ENCODE results near the gene SLC16A5.
A peak's percentile ranks its signal among the peaks of the same experiment; 100 is the strongest.
"Not testable (repeated sequence)": the region's sequence is repeated elsewhere in the genome, so short reads cannot be mapped to it uniquely, and the experiment has no call there.

SLC16A5 gene

DNA sequence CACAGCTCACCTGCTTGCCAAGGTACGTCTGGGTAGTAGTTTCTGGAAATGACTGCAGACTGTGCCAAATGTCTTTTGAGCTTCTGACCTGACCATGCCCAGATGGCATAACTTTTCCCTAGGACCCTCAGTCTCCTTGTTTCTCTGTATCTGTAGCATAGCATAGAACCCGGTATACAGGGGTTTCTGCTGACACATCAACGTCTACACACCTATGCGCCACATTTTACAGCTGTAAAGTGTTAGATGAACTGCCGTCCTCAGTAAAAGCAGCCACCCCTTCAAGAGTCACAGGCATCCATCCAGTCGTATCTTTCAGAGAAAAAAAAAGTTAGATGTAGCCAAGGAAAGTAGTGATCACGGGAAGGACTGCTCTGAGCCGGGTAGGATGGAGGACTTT, 23.3 kb upstream of the SLC16A5 start:
- DNase-seq, result no peak

DNA sequence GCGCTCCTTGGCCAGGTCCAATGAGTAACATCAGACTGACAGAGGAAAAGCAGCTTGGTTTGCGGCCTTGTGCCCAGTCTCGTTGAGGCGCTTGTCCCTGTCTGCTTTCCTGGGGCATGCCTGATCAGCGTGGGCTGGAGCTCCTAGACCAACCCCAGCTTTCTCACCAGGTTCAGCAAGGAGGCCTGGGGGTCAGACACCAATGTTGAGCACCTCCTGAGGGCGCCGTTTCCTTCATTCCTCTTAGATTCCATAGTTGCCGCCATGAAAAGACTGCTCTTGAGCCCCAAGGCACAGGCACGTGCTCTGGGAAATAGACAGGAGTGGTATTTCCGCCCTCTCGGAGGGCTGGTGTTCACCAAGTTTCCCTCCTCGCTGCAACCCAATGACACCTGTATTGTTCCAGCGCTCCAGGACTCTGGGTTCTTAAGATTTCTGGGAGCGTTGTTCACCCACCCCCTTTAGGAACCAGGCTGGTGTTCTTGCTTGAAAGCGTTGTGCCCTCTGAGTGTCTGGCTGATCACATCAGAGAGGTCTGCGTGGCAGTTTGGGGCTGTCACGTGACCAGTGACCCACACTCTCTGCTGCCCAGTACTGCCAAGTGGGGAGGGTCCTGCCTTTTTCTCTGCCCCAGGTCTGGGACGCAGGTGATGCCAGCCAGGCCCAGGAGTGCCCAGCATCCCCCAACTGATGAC, 22.7 kb upstream of the SLC16A5 start:
- no peak for DNase-seq

DNA sequence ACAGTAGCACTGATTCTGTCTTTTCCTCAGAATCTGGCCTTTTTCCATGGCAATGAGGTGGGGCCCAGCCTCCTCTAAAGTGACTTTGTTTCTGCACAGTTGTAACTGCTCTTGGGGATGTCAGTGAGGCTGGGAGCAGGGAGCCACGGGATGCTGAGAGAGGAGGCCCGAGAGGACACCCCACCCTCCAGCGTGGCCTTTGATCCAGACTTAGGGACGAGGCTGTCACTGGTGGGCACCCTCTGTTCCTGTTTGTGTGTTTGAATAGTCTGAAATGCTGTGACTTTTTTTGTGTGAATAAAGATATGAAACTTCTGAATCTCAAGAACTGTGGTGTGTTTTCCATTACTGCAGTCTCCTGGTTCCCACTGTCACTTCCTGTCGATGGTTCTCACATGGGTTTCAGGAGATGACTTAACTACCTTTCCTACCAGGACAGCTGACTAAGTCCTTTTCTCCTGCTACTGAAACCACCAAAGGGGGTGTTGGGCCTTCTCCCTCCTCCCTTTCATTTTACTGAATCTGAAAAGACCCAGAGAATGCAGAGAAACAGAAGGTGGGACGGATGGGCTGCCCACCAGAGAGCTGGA, 22.1 kb upstream of the SLC16A5 start:
- DNase-seq, result no peak

DNA sequence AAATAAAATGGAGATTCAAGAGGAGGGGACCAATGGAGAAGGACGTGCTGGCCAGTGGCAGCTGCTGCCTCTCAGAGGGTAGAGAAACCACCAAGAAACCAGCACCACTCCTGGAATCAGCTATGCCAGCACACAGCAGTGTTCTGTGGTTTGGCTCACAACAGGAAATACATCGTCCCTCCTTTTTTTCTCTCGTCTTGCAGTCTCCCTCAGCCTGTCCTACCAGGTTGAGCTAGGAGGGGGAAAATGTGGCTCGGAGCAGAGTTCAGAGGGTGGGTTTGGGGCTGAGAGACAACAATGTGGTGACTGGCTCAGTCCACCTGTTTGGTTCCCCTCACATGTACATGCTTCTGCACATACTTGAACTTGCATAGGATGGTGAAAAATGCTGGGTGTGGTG, 19.9 kb upstream of the SLC16A5 start:
- DNase-seq, result no peak

DNA sequence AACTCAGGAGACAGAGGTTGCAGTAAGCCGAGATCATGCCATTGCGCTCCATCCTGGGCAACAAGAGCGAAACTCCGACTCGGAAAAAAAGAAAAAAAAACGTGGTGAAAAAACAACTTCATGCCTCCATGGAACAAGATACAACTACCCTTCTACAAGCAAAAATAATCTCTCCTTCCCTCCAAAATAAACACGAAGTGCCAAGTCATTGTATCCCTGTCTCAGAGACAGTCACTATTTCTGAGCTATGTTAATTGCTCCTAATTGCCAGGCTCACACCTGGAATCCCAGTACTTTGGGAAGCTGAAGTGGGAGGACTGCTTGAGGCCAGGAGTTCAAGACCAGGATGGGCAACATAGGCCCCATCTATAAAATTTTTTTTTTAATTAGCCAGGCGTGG, 19.0 kb upstream of the SLC16A5 start:
- DNase-seq, result no peak

DNA sequence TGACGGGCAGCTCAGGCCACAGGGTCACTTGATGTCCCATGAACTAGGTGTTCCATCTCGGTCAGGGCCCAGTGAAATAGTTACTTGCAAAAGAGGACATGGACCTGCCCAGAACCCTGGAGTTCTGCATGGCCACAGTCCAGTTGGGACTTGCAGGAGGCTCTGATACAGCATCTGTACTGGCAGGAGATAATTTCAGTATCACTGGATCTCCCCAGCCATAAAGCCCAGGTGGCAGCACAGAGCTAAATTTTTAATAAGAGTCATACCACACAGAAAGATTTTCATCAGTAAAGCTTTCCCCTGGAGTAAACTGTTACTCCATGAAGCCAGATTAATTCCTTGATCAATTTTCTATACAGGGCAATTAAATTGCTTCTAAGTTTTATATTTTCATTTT, 18.0 kb upstream of the SLC16A5 start:
- no peak for DNase-seq

DNA sequence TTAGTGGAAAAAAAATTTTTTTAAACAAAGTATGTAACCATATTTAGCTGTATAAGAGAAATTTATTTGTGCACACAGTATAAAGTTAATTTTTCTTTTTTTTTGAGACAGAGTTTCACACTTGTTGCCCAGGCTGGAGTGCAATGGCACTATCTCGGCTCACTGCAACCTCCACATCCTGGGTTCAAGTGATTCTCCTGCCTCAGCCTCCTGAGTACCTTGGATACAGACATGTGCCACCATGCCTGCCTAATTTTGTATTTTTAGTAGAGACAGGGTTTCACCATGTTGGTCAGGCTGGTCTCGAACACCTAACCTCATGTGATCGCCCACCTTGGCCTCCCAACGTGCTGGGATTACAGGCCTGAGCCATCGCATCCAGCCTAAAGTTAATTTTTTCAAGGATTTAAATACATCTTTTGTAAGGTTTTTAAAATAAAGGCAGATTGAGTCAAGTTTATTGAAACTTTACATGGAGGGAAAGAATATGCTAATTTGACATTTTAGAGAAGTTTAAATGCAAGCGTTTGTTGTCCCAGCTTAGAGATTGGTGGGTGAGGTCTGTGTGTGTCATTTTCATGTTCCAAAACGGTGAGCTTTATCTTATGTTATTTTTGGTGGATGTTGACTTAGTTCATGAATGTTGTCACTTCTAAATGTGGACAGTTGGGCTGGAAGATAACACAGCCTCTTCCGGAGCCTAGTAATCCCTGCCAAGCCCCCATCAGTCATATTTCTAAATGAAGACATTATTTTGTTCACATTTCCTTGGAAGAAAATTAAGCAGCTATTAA, 16.1 kb upstream of the SLC16A5 start:
- DNase-seq, result not testable (repeated sequence)

DNA sequence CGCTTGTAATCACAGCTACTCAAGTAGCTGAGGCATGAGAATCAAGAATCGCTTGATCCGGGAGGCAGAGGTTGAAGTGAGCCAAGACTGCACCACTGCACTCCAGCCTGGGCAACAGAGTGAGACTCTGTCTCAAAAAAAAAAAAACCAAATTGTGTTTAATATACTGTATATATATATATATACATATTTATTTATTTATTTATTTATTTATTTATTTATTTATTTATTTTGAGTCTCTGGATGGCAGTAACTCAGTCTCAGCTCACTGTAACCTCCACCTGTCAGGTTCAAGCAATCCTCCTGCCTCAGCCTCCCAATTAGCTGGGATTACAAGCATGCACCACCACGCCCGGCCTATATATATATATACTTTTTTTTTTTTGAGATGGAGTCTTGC, 14.8 kb upstream of the SLC16A5 start:
- DNase-seq, result not testable (repeated sequence)

DNA sequence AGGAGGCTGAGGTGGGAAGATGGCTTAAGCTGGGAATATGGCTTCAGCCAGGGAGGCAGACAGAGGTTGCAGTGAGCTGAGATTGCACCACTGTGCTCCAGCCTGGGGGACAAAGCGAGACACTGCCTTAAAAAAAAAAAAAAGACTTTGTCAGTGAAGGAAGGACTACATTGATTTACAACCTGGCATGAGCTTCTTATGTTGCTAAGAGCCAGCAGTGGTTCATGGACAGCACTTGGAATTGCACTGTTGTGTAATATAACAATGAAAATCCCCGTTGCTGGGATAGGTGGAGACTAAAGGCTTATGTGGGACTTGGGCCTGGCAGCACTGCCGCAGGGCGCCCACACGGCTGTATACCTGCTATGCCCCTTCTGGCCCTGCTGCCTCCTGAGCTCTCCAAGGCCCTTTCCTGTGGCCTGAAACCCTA, 14.1 kb upstream of the SLC16A5 start:
- DNase-seq, result no peak

DNA sequence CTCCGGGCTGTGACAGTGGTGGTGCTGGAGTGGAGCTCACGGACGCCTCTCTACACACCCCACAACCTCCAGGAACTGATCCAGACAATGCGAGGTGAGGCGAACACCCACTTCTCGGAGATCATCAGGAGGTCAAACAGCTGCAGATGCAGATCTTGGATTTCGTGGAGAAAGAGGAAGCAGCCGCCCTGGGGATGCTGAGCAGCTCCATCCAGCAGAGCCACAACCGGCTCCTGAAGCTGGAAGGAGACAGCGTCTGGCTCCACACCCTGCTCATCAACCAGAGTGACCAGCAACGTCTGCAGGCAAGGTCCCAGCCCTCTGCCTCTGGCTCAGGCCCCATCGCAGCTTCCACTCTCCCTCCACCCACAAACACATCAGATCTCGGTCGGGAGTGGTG, 13.2 kb upstream of the SLC16A5 start:
- DNase-seq, result no peak

DNA sequence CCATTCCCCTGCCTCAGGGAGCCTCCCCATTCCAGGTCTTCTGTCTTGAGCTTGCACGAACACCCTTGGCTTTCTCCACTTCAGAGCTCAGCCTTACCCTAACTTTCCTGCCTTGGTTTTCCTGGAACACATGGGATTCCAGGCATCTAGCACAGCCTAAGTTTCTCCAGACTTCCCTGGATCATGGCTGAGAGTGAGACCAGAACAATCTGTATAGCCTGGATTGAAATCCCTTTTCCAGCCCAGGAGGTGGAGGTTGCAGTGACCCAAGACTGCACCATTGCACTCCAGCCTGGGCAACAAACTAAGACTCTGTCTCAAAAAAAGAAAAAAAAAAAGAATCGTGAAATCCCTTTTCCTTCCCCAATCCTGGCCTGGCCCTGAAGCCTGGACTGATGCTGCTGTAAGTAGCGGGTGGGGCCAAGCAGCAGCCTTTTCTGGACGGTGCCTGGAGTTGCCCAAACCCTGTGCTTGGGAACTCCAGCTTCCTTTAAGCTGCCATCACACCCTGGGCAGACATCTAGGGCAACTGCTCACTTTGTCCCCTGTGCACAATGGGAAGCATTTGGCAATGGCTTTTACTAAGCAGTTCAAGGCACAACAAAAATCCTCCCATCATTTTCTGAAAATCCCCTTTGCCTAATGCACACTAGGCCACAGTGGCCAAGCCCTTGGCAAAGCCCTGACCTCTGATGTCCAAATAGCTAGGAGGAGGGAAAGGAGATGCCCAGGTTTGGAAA, 12.0 kb upstream of the SLC16A5 start:
- no peak for DNase-seq

DNA sequence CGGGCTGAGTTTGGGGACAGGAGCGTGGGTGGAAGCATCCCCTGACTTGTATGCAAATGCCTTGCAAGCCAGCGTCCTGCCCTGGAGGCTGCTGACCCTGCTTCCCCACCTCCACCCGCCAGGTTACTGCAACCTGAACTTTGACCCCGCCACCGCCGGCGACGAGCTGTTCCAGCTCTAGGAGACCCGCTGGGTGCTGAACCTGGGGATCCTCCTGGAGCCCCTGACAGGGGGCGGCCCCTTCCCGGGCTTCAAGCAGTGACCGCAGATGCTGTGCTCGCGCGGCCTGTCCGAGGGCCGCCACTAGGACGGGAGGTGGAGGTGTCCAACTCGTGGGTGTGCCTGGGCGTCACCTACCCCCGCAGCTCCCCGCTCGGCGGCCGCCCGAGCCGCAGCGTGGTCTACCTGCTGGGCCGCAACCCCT, 10.7 kb upstream of the SLC16A5 start:
- DNase-seq, result no peak

DNA sequence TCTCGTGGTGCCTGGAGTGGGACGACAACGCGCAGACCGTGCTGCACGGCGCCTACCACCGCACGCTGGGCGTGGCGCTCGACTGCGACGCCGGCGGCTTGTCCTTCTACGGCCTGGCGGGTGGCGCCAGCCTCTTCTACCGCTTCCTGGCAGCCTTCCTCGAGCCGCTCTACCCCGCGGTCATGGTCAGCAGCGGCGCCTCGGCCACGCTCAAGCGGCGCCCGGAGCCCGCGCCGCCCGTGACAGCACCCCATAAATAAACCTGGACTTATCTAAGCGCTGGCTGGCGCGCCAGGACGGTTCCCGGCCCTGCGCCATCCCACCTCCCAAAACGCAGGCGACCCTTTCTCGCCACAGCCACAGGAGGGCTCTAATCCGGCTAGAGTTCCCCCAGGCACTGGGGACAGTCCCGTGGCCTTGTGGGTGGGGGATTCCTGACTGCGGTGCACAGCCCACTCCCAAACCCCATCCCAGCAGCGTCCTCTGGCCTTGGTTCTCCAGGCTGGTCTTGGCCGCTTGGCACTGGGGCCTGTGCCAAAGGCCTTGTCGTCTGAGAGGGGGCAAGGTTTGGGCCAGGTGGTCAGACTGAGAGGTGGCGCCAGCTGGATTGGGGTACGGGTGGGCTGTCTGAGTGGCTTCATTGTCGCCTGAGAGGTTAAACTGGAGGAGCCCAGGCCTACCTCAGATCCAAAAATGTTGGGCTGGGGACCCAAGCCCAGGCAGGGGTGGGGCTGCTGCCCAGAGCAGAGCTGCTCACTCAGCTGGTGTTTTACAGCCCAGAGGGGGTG, 10.1 kb upstream of the SLC16A5 start:
- DNase-seq, result peak; percentile 56

DNA sequence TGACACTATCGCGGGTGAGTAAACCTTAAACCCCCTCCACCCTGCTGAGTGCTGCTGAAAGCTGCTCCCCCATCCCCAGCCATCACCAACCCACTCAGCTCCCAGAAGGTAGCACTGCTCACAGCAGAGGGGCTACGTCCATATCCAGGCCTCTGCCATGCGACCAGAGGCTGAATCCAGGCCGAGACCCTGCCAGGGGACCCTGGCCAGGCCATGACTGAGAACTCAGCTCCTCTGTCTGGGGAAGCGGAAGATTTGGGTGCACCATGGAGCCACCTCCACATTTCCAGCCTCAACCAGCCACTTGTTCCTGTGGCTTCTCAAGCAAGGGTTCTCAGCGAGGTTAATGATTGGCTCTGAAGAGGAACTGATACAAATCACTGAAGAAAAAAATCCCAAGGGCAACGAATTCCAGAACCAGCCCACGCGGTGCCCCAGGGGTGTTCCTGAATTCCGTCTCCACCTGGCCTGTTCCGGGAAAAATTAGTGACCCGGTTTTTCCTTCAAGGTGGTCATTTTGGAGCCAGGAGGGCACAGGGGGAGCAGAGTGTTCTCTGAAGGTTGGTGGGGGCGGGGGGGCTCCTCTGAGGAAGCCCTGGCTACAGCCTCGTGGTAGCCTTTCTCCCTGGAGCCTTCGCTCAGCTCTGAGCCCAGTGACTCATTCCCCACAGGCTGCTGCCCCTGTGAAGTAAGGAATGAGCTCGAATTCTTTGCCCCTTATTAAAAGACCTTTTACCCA, 9.3 kb upstream of the SLC16A5 start:
- no peak for DNase-seq

DNA sequence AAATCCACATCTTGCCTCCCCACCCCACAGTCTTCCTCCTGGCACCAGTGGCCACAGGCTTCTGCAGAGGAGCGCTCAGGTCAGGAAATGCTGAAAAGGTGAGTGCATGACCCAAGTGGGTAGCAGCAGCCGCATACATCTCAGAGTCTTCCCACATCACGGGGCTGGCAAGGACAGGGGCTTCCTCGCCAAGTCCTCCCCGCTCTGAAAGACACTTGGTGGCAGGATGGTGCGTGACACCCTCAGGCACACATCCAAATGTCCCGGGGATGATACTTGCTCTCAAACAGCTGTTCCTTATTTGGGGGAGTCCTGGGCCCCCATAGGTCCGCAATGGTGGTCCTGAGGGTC, 8.8 kb upstream of the SLC16A5 start:
- no peak for DNase-seq

DNA sequence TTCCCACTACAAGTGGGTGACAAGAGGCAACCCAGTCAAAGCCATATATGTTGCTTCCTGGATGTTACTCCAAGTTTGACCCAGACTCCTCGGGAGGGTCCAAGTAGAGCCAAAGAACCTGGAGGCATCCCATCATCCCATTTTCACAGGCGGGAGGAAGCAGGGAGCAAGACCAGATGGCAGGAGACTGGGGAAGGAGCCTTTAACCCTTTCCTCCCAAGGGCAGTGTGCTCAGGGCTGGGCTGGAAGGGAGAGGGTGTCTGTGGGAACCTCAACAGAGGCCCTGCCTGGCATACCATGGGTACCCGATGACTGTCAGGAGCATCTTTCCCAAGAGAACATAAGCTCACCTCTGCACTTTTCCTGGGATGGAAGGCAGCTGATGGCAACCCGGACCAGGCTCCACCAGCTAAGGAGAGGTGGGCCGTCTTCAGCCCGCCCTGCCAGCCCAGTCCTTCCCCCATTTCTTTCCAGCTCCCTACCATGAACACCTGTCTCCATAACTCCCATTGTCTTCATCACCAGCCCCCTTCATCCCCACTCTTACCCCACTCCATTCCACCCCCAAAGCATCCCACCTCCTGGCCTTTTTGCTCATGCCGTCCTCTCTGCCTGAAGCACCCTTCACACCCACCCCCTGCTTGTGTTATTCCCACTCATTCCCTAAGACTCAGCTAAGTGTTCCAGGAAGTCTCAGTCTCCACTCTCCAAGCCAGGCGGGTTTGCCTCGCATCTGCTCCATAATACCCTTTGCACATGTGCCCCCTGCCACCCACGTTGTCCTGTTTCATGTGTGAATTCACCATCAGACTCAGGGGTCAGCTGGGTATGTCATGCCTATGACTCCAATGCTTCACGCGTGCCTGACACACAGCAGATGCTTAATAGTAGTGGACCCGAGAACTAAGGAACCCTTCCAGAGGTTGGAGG, 5.9 kb upstream of the SLC16A5 start:
- DNase-seq, result no peak

DNA sequence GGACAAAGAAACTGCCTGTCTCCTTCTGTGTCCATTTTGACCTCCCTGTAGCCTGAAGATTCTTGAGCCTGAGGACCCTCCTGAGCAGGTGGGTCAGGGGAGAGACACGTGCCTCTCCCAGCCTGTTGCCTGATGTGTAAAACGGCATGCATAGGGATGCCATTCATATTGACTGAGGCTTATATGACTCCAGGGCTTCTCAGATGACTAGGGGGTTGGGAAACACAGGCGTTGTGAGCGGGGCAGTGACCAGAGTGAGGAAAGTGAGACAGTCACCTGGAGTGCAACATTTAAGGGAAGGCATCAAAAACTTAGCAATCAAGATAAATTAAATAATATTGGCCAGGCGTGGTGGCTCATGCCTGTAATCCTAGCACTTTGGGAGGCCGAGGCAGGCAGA, 5.1 kb upstream of the SLC16A5 start:
- no peak for DNase-seq

DNA sequence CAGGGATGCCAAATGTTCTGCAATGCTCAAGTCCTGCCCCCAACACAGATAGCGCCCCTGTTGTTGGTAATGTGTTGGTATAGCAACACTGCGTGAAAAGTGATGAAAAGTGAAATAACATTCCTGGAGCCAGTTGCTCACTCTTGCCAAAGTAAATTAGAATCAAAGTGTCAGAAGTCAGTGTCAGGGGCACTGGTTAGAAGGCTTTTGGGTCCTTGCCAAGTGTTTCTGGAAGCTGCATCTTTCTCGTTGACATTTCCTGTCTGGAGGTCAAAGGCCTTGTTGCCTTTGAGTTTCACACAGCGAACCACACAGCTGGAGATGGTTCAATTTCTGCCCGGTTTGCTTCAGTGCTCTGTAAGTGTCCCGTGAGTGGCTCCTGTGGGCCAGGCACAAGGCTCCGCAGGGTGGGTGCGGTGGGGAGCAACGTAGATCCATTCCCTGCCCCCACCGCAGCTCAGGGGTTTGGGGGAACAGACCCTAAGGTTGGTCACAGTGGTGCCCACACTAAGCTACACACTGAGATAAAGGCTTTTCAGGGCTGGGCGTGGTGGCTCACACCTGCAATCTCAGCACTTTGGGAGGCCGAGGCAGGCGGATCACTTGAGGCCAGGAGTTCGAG, 3.6 kb upstream of the SLC16A5 start:
- no peak for DNase-seq

DNA sequence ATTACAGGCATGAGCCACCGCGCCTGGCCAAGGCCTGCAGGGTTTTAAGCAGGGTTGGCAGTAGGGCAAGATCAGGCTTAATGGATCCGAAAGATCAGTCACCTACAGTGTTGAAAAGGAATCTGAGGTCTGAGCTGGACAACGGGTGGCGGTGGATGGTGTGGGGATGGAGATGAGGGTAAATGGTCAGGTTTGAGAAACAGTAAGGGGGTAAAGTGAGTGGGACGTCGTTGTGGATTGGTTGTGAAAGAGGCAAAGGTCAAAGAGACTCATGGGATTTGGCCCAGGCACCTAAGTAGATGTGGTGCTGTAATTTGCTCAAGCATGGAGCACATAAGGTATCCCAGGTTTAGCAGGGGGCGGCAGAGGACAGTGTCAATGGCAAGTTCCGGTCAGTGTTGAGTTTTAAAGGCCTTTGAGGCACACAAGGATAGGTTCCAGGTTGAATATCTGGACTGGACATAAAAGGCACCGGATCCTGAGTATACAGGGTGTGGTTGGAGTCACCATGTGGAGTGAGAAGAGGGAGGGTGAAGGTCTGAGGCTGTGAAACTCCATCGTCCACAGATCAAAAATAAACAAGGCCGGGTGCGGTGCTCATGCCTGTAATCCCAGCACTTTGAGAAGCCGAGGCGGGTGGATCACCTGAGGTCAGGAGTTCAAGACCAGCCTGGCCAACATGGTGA, 1.1 kb upstream of the SLC16A5 start:
- DNase-seq, result no peak

DNA sequence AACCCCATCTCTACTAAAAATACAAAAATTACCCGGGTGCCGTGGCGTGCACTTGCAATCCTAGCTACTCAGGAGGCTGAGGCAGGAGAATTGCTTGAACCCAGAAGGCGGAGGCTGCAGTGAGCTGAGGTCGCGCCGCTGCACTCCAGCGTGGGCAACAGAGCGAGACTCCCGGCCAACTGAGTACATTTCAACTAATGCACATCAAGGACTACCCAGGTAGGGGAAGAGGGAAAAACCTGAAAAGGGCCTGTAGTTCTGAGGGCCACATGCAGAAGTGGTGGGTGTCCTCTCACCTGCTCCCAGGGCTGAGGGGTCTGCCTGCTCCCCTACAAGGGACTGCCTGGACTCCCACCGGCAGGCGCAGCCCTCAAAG, 584 bp upstream of the SLC16A5 start:
- no peak for DNase-seq
